GM18873 (cell line): Measurements from ENCODE around the gene PLCH1.

Experiments used
- ATAC-seq: cut with Tn5 transposase; IDR thresholded peaks from one replicate; pipeline ENCODE4 v1.9.1; 2021; ENCODE audit warnings: mild to moderate bottlenecking, moderate library complexity, moderate number of reproducible peaks; ENCODE audit not compliant: unreplicated experiment, low FRiP score

The PLCH1 gene

GRCh38 chr3:155441026-155441425 is 303.8 kb downstream of the PLCH1 start:
- no peak for ATAC-seq

- no peak for ATAC-seq
Measured at GRCh38 chr3:155435821-155436220, 309.1 kb downstream of the PLCH1 start.

- no peak for ATAC-seq
Measured at GRCh38 chr3:155431856-155432570, 312.9 kb downstream of the PLCH1 start.

GRCh38 chr3:155428563-155428962 is 316.3 kb downstream of the PLCH1 start:
- no peak for ATAC-seq

- ATAC-seq, result no peak
Measured at GRCh38 chr3:155426524-155427230, 318.2 kb downstream of the PLCH1 start.

GRCh38 chr3:155425396-155425795 is 319.5 kb downstream of the PLCH1 start:
- ATAC-seq, result no peak

GRCh38 chr3:155424323-155424710 is 320.6 kb downstream of the PLCH1 start:
- no peak for ATAC-seq

- ATAC-seq, result no peak
Measured at GRCh38 chr3:155423526-155424322, 321.1 kb downstream of the PLCH1 start.

GRCh38 chr3:155420881-155421486 is 323.9 kb downstream of the PLCH1 start:
- no peak for ATAC-seq

- no peak for ATAC-seq
Measured at GRCh38 chr3:155420406-155420805, 324.5 kb downstream of the PLCH1 start.

GRCh38 chr3:155418407-155418806 is 326.5 kb downstream of the PLCH1 start:
- no peak for ATAC-seq

GRCh38 chr3:155417119-155417517 is 327.8 kb downstream of the PLCH1 start:
- no peak for ATAC-seq

- ATAC-seq, result no peak
Measured at GRCh38 chr3:155416500-155417118, 328.3 kb downstream of the PLCH1 start.

GRCh38 chr3:155412904-155413303 is 332.0 kb downstream of the PLCH1 start:
- ATAC-seq, result no peak

- no peak for ATAC-seq
Measured at GRCh38 chr3:155411500-155412223, 333.2 kb downstream of the PLCH1 start.

GRCh38 chr3:155409336-155409735 is 335.5 kb downstream of the PLCH1 start:
- no peak for ATAC-seq

GRCh38 chr3:155407971-155408370 is 336.9 kb downstream of the PLCH1 start:
- ATAC-seq, result no peak

GRCh38 chr3:155407331-155407730 is 337.5 kb downstream of the PLCH1 start:
- no peak for ATAC-seq

- ATAC-seq, result no peak
Measured at GRCh38 chr3:155404486-155404885, 340.4 kb downstream of the PLCH1 start.

GRCh38 chr3:155402656-155403055 is 342.2 kb downstream of the PLCH1 start:
- ATAC-seq, result no peak
